Measurements from ENCODE around the gene NOVA1.
A peak's percentile ranks its signal among the peaks of the same experiment; 100 is the strongest.

NOVA1 gene

DNA sequence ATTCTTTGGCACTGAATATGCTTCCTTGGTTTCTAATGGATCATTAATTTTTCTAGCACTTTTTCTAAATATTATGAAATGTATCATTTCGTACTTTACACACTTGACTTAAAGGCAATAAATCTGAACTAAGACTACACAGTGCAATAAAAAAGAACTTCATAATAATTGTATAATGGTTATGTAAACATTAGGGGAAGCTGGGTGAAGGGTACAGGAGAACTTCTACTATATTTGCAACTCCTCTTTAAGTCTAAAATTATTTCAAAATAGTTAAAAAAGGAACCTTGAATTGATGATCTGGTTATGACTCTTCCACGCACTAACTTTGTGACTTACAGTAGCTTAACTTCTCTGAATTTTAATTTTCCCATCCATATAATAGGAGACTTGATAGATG, 5.1 kb upstream of the NOVA1 start:
- Histone ChIP-seq H3K9ac (ENCODE audit: low read length) (no peak overlapping the region), H3K36me3 (ENCODE audit: control insufficient read depth, low read depth, low read length) (no peaks in the 10 kb centered on the region), H3K4me1 (ENCODE audit: control insufficient read depth, low read depth, low read length) (no peaks in the 10 kb centered on the region), H3K4me3 (ENCODE audit: low read length) (no peak overlapping the region), H3K9me3 (ENCODE audit: control insufficient read depth, low read depth, low read length) (no peaks in the 10 kb centered on the region), H3K27me3 (ENCODE audit: control insufficient read depth, insufficient read depth, low read length) (peaks cover 13% of the 10 kb centered on the region), H3K27ac (ENCODE audit: low read length) (no peak overlapping the region)

DNA sequence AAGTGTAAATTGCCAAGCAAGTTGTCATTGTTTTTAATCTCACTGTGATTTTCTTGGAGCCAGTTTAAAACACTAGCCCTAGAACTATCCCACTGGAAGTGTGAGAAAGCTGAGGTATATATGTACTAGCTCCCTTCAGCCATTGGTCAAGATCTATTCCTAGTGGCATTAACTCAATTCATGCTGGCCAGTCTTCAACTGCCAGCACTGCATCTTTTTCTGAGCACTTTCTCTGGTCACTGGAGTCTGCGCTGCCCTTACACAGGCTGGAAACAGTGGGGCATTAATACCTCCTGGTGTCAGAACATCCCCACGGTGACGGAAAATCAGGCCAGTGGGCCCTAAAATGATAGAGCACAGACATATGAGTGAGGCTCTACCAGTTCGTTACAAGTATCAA, 4.0 kb upstream of the NOVA1 start:
- no peaks in the 10 kb centered on the region for H3K9me3 ChIP-seq (ENCODE audit: control insufficient read depth, low read depth, low read length)
- H3K27me3 ChIP-seq (ENCODE audit: control insufficient read depth, insufficient read depth, low read length), result peaks cover 13% of the 10 kb centered on the region
- no peak overlapping the region for H3K27ac ChIP-seq (ENCODE audit: low read length)
- H3K4me3 ChIP-seq (ENCODE audit: low read length), result no peak overlapping the region
- H3K9ac ChIP-seq (ENCODE audit: low read length), result no peak overlapping the region
- no peaks in the 10 kb centered on the region for H3K36me3 ChIP-seq (ENCODE audit: control insufficient read depth, low read depth, low read length)
- no peaks in the 10 kb centered on the region for H3K4me1 ChIP-seq (ENCODE audit: control insufficient read depth, low read depth, low read length)

DNA sequence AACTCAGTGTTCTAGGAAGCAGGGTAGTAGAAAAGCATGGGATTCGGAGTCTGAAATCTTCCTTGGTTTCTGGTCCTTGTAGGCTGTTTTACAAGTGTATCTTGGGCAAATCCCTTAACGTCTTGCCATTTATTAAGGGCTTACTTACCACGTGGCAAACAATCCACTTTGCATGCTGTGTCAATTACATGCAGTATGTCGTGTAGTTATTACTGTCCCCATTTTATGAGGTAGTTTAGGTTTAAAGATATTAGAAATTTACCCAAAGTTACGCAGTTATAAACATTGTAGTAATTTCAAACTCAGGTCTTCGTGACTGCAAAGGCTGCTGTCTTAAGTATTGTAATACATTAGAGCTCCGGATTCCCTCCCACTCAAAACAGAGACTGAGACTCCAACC, 1.5 kb upstream of the NOVA1 start:
- Histone ChIP-seq H3K27ac (ENCODE audit: low read length) (no peak overlapping the region), H3K4me3 (ENCODE audit: low read length) (peak overlapping the region; percentile 73), H3K27me3 (ENCODE audit: control insufficient read depth, insufficient read depth, low read length) (peaks cover 13% of the 10 kb centered on the region), H3K4me1 (ENCODE audit: control insufficient read depth, low read depth, low read length) (peaks cover 9% of the 10 kb centered on the region), H3K36me3 (ENCODE audit: control insufficient read depth, low read depth, low read length) (no peaks in the 10 kb centered on the region), H3K9ac (ENCODE audit: low read length) (no peak overlapping the region), H3K9me3 (ENCODE audit: control insufficient read depth, low read depth, low read length) (no peaks in the 10 kb centered on the region)

DNA sequence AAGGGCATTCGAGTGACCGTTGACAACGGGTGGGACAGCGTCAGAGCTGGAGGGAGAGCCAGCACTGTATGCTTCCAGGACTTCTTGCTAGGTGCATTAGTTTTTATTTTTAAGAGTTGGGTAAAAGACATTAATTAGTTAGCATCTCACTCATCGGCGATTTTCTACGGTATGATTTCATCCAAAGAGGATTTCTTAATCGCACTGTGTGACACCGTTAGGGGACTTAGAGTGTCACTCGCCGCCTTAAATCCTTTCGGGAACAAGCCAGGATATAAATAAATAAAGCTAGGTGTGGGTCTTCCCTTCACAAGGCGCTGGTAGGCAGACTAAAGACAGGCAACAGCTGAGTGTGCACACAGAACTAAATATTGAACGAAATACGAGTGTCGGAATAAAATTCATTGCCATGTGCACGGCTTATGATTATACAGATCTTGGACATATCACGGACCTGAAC, 869 bp upstream of the NOVA1 start:
- Histone ChIP-seq H3K9me3 (ENCODE audit: control insufficient read depth, low read depth, low read length) (no peaks in the 10 kb centered on the region), H3K9ac (ENCODE audit: low read length) (peak overlapping the region; percentile 11), H3K4me3 (ENCODE audit: low read length) (peak overlapping the region; percentile 73), H3K4me1 (ENCODE audit: control insufficient read depth, low read depth, low read length) (peaks cover 10% of the 10 kb centered on the region), H3K36me3 (ENCODE audit: control insufficient read depth, low read depth, low read length) (no peaks in the 10 kb centered on the region), H3K27ac (ENCODE audit: low read length) (no peak overlapping the region), H3K27me3 (ENCODE audit: control insufficient read depth, insufficient read depth, low read length) (peaks cover 13% of the 10 kb centered on the region)

DNA sequence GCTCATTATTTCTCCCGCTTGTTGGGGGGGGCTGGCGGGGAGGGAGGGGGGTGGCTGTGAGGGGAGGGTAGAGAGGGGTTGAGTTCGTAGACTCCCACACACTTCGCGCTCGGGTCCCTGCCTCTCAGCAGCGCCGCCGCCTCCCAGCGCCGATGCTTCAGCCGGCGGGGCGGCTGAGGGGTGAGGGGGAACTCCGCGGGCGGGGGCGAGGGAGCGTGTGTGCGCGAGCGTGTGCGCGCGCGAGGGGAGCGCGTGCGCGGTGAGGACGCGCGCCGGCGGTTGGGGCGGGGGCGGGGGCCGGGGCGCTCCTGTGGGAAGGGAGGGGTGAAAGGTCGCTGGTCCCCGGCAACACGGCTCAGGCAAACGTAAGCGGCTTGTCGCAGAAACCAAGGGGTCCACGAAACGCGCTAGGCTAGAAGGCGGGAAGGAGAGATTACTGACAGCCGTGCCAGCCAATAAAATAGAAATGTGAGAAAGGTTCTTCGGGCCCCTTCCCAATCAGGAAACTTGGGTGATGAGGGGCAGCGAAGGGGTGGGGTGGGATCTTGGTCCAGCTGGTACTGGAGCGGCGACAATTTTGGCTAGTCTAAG, 343 bp upstream of the NOVA1 start:
- Histone ChIP-seq H3K4me3 (ENCODE audit: low read length) (peak overlapping the region; percentile 85), H3K9ac (ENCODE audit: low read length) (peak overlapping the region; percentile 82), H3K27ac (ENCODE audit: low read length) (no peak overlapping the region), H3K36me3 (ENCODE audit: control insufficient read depth, low read depth, low read length) (no peaks in the 10 kb centered on the region), H3K4me1 (ENCODE audit: control insufficient read depth, low read depth, low read length) (peaks cover 10% of the 10 kb centered on the region), H3K9me3 (ENCODE audit: control insufficient read depth, low read depth, low read length) (no peaks in the 10 kb centered on the region), H3K27me3 (ENCODE audit: control insufficient read depth, insufficient read depth, low read length) (peaks cover 13% of the 10 kb centered on the region)

DNA sequence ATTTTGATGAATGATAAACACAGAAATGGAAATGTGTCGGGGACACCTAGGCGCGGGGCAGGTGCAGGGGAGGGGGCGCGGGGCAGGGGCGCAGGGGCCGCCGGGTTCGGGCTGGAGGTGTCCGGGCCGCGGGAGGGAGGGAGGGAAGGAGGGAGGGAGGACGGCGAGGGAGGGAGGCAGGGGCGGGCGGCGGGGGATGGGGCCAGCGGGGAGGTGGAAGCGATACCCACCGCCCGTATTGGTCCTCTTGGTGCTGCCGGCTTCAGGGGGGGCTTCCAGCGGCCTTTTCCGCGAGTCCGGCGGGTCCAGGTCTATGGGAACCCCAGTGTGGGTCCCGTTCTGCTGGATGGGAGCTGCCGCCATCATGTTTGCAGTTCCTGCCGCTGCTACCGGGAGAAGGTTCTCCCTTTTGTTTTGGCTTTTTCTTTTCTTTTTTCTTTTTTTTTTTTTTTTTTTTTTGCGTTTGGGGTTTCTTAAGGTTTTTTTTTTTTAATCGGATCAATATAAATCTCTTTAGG, 703 bp downstream of the NOVA1 start:
- Histone ChIP-seq H3K27ac (ENCODE audit: low read length) (peak overlapping the region; percentile 73), H3K27me3 (ENCODE audit: control insufficient read depth, insufficient read depth, low read length) (peaks cover 13% of the 10 kb centered on the region), H3K4me1 (ENCODE audit: control insufficient read depth, low read depth, low read length) (peaks cover 10% of the 10 kb centered on the region), H3K36me3 (ENCODE audit: control insufficient read depth, low read depth, low read length) (no peaks in the 10 kb centered on the region), H3K4me3 (ENCODE audit: low read length) (peak overlapping the region; percentile 85), H3K9me3 (ENCODE audit: control insufficient read depth, low read depth, low read length) (no peaks in the 10 kb centered on the region), H3K9ac (ENCODE audit: low read length) (peak overlapping the region; percentile 82)

DNA sequence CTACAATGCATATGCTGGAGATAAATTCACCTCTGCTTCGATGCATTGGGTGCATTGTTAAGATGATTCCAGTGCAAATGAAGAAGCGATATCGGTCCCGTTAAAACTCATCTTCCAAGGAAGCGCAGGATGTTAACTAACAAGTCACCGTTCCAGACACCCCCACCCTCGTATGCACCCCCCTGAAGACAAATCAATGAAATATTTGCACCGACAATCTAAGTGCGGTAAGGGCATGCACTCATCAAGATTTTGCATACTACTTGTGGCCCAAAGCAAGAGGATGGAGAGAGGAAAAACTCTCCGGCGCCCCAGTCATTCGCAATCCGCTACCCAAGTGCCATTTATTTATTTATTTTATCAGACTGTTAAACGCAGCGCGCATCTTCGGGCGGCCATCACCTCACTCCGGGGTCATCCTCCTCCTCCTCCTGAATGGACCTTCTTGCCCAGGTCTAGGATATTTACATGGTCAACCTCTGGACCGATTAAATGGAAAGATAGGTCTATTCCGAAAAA, 1.2 kb downstream of the NOVA1 start:
- H3K27ac ChIP-seq (ENCODE audit: low read length), result peak overlapping the region; percentile 67
- peaks cover 10% of the 10 kb centered on the region for H3K4me1 ChIP-seq (ENCODE audit: control insufficient read depth, low read depth, low read length)
- no peaks in the 10 kb centered on the region for H3K36me3 ChIP-seq (ENCODE audit: control insufficient read depth, low read depth, low read length)
- H3K4me3 ChIP-seq (ENCODE audit: low read length), result peak overlapping the region; percentile 85
- peaks cover 13% of the 10 kb centered on the region for H3K27me3 ChIP-seq (ENCODE audit: control insufficient read depth, insufficient read depth, low read length)
- H3K9ac ChIP-seq (ENCODE audit: low read length), result peak overlapping the region; percentile 82
- H3K9me3 ChIP-seq (ENCODE audit: control insufficient read depth, low read depth, low read length), result no peaks in the 10 kb centered on the region

DNA sequence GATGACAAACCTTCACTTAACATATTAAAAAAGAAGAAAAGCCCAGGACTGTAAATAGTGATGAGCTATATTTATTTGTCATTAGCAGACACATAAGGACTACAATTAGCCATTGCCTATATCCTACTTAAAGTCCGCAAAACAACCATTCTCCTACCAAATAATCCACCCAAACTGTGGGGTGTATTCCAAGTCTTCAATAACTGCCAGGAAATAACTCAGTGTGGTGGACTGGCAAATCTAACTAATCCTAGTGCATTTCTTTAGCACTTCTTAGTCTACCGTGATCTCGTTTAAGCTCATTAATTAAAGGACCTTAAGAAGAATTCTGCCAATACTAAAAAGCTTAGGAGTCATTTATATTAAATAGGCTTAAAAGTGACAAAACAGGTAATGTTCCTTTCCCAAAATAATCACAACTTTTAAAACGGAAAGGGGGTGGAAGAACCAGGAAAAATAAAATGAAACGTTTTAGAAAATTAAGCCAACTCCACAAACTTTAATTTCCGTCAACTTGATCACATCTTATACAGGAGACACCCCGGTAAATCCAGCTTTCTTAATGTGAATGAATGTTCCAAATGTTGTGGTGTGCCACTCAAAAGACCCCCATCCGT, 1.8 kb downstream of the NOVA1 start:
- H3K4me1 ChIP-seq (ENCODE audit: control insufficient read depth, low read depth, low read length), result peaks cover 10% of the 10 kb centered on the region
- peak overlapping the region; percentile 82 for H3K9ac ChIP-seq (ENCODE audit: low read length)
- H3K4me3 ChIP-seq (ENCODE audit: low read length), result peak overlapping the region; percentile 85
- no peaks in the 10 kb centered on the region for H3K36me3 ChIP-seq (ENCODE audit: control insufficient read depth, low read depth, low read length)
- no peak overlapping the region for H3K27ac ChIP-seq (ENCODE audit: low read length)
- H3K9me3 ChIP-seq (ENCODE audit: control insufficient read depth, low read depth, low read length), result no peaks in the 10 kb centered on the region
- H3K27me3 ChIP-seq (ENCODE audit: control insufficient read depth, insufficient read depth, low read length), result peaks cover 13% of the 10 kb centered on the region

DNA sequence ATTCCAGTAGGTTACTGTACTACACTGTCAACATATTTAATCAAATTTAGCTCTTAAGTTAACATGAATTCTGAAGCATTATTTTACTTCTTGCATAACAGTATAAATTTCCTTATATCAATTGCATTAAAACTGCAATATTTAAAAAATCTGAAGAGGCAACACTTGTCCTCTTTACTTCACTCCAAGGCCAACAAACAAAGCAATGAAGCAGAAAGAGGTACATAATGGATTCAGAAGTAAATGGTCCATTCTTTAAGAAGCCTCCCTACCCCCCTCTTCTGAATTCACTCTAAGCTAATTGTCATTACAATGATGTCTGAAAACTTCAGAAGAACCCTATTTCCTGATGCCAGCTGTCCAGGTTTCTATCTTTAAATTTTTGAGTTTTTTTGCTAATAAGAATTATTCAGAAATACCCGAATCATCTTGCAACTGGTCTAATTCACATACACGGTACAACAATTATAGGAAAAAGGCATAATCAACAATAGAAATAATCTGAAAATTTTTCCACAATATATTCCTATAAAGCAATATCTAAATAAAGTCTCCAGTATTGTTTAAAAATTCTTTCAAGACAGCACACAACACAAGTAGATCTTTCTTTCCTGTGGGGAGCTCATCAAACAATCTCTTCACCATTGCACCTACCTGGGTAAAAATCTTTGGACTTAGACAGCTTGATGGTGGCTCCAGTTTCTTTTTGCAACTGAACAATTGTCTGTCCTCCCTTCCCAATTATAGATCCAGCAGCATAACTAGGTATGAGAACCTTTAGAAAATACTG, 2.9 kb downstream of the NOVA1 start:
- Histone ChIP-seq H3K9ac (ENCODE audit: low read length) (no peak overlapping the region), H3K4me3 (ENCODE audit: low read length) (peak overlapping the region; percentile 85), H3K9me3 (ENCODE audit: control insufficient read depth, low read depth, low read length) (no peaks in the 10 kb centered on the region), H3K27ac (ENCODE audit: low read length) (no peak overlapping the region), H3K4me1 (ENCODE audit: control insufficient read depth, low read depth, low read length) (peaks cover 10% of the 10 kb centered on the region), H3K36me3 (ENCODE audit: control insufficient read depth, low read depth, low read length) (peaks cover 2% of the 10 kb centered on the region), H3K27me3 (ENCODE audit: control insufficient read depth, insufficient read depth, low read length) (peaks cover 10% of the 10 kb centered on the region)

DNA sequence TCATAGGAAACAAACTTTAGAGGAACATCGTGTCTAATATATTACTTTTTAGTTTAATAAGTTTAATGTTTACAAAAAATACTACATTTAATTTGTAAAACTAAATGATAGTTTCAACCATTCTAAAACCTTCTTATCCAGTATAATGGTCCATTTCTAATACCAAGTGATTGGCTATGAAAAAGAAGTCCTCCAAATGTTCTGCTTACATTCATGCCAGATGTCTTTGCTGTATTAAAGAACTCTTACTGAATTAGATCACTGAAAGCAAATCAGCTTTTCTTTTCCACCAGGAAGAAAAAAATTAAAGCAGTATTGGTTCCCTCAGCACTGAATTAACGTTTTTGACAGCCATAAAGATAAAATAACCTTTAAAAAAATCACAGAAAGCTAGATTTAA, 3.7 kb downstream of the NOVA1 start:
- peaks cover 10% of the 10 kb centered on the region for H3K4me1 ChIP-seq (ENCODE audit: control insufficient read depth, low read depth, low read length)
- peaks cover 2% of the 10 kb centered on the region for H3K27me3 ChIP-seq (ENCODE audit: control insufficient read depth, insufficient read depth, low read length)
- H3K36me3 ChIP-seq (ENCODE audit: control insufficient read depth, low read depth, low read length), result peaks cover 4% of the 10 kb centered on the region
- no peak overlapping the region for H3K27ac ChIP-seq (ENCODE audit: low read length)
- no peak overlapping the region for H3K9ac ChIP-seq (ENCODE audit: low read length)
- H3K9me3 ChIP-seq (ENCODE audit: control insufficient read depth, low read depth, low read length), result no peaks in the 10 kb centered on the region
- peak overlapping the region; percentile 85 for H3K4me3 ChIP-seq (ENCODE audit: low read length)

DNA sequence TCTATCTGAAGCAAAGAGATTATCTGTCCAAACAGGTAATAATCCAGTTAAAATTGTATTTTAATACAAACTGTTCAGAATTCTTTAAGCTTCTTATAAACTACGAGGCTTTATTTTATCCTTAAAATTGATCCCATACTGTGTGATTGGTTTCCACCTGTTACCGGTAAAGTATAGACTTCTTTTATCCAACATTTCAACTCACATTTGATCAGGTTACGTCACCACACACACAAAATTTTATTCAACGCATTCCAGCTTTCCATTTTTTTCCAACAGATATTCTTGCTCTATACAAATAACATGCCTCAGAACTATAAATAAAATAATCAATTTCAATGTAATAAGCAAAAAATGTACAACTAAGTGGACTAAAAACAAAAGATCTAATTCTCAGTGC, 4.5 kb downstream of the NOVA1 start:
- no peaks in the 10 kb centered on the region for H3K27me3 ChIP-seq (ENCODE audit: control insufficient read depth, insufficient read depth, low read length)

More for the DNA sequence above, 4.5 kb downstream of the NOVA1 start:
- no peak overlapping the region for H3K9ac ChIP-seq (ENCODE audit: low read length)
- H3K9me3 ChIP-seq (ENCODE audit: control insufficient read depth, low read depth, low read length), result no peaks in the 10 kb centered on the region
- H3K4me1 ChIP-seq (ENCODE audit: control insufficient read depth, low read depth, low read length), result peaks cover 10% of the 10 kb centered on the region
- H3K36me3 ChIP-seq (ENCODE audit: control insufficient read depth, low read depth, low read length), result peaks cover 4% of the 10 kb centered on the region
- no peak overlapping the region for H3K27ac ChIP-seq (ENCODE audit: low read length)
- no peak overlapping the region for H3K4me3 ChIP-seq (ENCODE audit: low read length)
